ENCODE data around the gene F2RL2.

- no peak for TF ChIP-seq CTCF (IDR thresholded peaks at IDR 0.05; ENCODE audit: insufficient read depth, low read length, poor library complexity, severe bottlenecking)
- TF ChIP-seq EZH2phosphoT487 (conservative IDR thresholded peaks at IDR 0.05; ENCODE audit: low read length): no peak
These were observed 20.2 kb upstream of the F2RL2 start for GRCh38 chr5:76643371-76643770.

Measured in SU-DHL-6 (cell line).